ENCODE data around the gene SPATA9. TPM values are rescaled to one million over a fixed set of nuclear protein-coding genes. Genes with fewer than 3 reads are reported as not detected.
"Not testable (repeated sequence)": the region's sequence is repeated elsewhere in the genome, so short reads cannot be mapped to it uniquely, and the experiment has no call there.

Gene SPATA9
- total RNA-seq, 1 donor = under 0.01 TPM

- peak in 1 of 3 donors; percentile 28 for DNase-seq (ENCODE audit: low read depth in 2 of 3, low spot score in 2 of 3)
These were observed 34.6 kb downstream of the SPATA9 start for GRCh38 chr5:95647886-95648860.

- DNase-seq (ENCODE audit: low read depth in 2 of 3, low spot score in 2 of 3) = peak; percentile 82 to 99 (median 98)
These were observed 36.0 kb downstream of the SPATA9 start, which contains the start of gene RFESD for GRCh38 chr5:95646569-95647431. RFESD (plus strand) TSS chr5:95646777; CDS start chr5:95652272, 5,495 bp downstream.

GRCh38 chr5:95646226-95646568 lies 36.6 kb downstream of the SPATA9 start:
- not testable (repeated sequence) for DNase-seq (ENCODE audit: low read depth in 2 of 3, low spot score in 2 of 3)

- peak in 2 of 3 donors; percentile 61 to 82 for DNase-seq (ENCODE audit: low read depth in 2 of 3, low spot score in 2 of 3)
These were observed 38.3 kb downstream of the SPATA9 start for GRCh38 chr5:95644351-95645042.

- no peak for DNase-seq (ENCODE audit: low read depth in 2 of 3, low spot score in 2 of 3)
These were observed 39.6 kb downstream of the SPATA9 start for GRCh38 chr5:95643152-95643551.

- no peak for DNase-seq (ENCODE audit: low read depth in 2 of 3, low spot score in 2 of 3)
These were observed 41.0 kb downstream of the SPATA9 start for GRCh38 chr5:95641741-95642220.

- no peak for DNase-seq (ENCODE audit: low read depth in 2 of 3, low spot score in 2 of 3)
These were observed 44.2 kb downstream of the SPATA9 start for GRCh38 chr5:95638632-95639031.

GRCh38 chr5:95634081-95634480 lies 48.7 kb downstream of the SPATA9 start:
- no peak for DNase-seq (ENCODE audit: low read depth in 2 of 3, low spot score in 2 of 3)

- DNase-seq (ENCODE audit: low read depth in 2 of 3, low spot score in 2 of 3) = no peak
These were observed 49.1 kb downstream of the SPATA9 start for GRCh38 chr5:95633671-95634070.

- DNase-seq (ENCODE audit: low read depth in 2 of 3, low spot score in 2 of 3) = not testable (repeated sequence)
These were observed 49.8 kb downstream of the SPATA9 start for GRCh38 chr5:95632942-95633341.

- peak; percentile 47 to 50 (median 49) for DNase-seq (ENCODE audit: low read depth in 2 of 3, low spot score in 2 of 3)
These were observed 50.7 kb downstream of the SPATA9 start for GRCh38 chr5:95631991-95632675.

- DNase-seq (ENCODE audit: low read depth in 2 of 3, low spot score in 2 of 3) = no peak
These were observed 51.4 kb downstream of the SPATA9 start for GRCh38 chr5:95631255-95631958.

GRCh38 chr5:95630394-95630917 lies 52.3 kb downstream of the SPATA9 start:
- DNase-seq (ENCODE audit: low read depth in 2 of 3, low spot score in 2 of 3) = no peak

- no peak for DNase-seq (ENCODE audit: low read depth in 2 of 3, low spot score in 2 of 3)
These were observed 53.9 kb downstream of the SPATA9 start for GRCh38 chr5:95628933-95629332.

GRCh38 chr5:95627971-95628810 lies 54.6 kb downstream of the SPATA9 start:
- DNase-seq (ENCODE audit: low read depth in 2 of 3, low spot score in 2 of 3) = no peak

- no peak for DNase-seq (ENCODE audit: low read depth in 2 of 3, low spot score in 2 of 3)
These were observed 56.1 kb downstream of the SPATA9 start for GRCh38 chr5:95626701-95627100.

- no peak for DNase-seq (ENCODE audit: low read depth in 2 of 3, low spot score in 2 of 3)
These were observed 58.4 kb downstream of the SPATA9 start for GRCh38 chr5:95624368-95624767.

GRCh38 chr5:95623706-95624105 lies 59.1 kb downstream of the SPATA9 start:
- no peak for DNase-seq (ENCODE audit: low read depth in 2 of 3, low spot score in 2 of 3)

All from hematopoietic multipotent progenitor cell (in vitro differentiated cells).